ENCODE measurements around the gene GOLGA2. TPM values are rescaled to one million over a fixed set of nuclear protein-coding genes. Genes with fewer than 3 reads are reported as not detected.

The GOLGA2 gene
- total RNA-seq, 2 experiments from 2014 or later: 44.3 to 48.3 TPM

DNA sequence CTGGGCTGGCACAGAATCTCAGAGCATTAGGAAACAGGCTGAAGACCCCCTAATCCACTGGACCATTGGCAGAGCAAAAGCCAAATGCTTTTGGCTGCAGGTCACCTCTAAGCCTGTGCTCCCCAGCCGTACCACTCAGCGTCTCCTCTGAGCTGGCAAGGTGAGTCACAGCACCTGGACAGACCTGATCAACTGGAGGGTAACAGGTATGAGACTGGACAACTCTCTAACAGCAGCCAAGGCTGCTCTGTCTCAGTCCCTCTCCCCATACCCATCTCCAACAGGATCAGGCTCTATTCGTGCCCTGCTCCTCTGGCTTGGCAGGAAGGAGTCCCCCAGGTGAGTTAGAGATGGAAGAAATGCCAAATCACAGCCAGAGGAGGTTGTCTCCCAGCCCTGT, 4.7 kb downstream of the GOLGA2 start:
- ATAC-seq (ENCODE audit: poor library complexity) (no peak), DNase-seq (no peak)
- Histone ChIP-seq H3K4me3 (ENCODE audit: low read length) (no peak overlapping the region), H3K27me3 (ENCODE audit: control insufficient read depth in 1 of 2, insufficient read depth in 2 of 2, low read length in 2 of 2) (no peaks in the 10 kb centered on the region), H3K36me3 (ENCODE audit: insufficient read depth, low read length) (peaks cover 34% of the 10 kb centered on the region), H3K27ac (ENCODE audit: low read depth in 1 of 2, low read length in 2 of 2) (no peak overlapping the region), H3K9me3 (ENCODE audit: control insufficient read depth in 1 of 2, insufficient read depth in 1 of 2, low read length in 2 of 2) (no peaks in the 10 kb centered on the region), H3K4me1 (ENCODE audit: insufficient read depth, low read length) (peaks cover 17% of the 10 kb centered on the region)
- Mint-ChIP-seq H3K4me1 (ENCODE audit: low read depth) (peaks cover 20% of the 10 kb centered on the region), H3K4me3 (no peak overlapping the region), H3K27me3 (no peaks in the 10 kb centered on the region), H3K27ac (no peak overlapping the region), H3K9me3 (no peaks in the 10 kb centered on the region), H3K36me3 (ENCODE audit: low read depth) (peaks cover 55% of the 10 kb centered on the region)
- POLR2A ChIA-PET: no interaction called here
- TF ChIP-seq, protein P1, sequence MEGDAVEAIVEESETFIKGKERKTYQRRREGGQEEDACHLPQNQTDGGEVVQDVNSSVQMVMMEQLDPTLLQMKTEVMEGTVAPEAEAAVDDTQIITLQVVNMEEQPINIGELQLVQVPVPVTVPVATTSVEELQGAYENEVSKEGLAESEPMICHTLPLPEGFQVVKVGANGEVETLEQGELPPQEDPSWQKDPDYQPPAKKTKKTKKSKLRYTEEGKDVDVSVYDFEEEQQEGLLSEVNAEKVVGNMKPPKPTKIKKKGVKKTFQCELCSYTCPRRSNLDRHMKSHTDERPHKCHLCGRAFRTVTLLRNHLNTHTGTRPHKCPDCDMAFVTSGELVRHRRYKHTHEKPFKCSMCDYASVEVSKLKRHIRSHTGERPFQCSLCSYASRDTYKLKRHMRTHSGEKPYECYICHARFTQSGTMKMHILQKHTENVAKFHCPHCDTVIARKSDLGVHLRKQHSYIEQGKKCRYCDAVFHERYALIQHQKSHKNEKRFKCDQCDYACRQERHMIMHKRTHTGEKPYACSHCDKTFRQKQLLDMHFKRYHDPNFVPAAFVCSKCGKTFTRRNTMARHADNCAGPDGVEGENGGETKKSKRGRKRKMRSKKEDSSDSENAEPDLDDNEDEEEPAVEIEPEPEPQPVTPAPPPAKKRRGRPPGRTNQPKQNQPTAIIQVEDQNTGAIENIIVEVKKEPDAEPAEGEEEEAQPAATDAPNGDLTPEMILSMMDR (IDR thresholded peaks at IDR 0.05): no peak
- CTCF ChIA-PET: no interaction called here
- intact Hi-C loops (cut with DNase I, micrococcal nuclease): no loop called here

DNA sequence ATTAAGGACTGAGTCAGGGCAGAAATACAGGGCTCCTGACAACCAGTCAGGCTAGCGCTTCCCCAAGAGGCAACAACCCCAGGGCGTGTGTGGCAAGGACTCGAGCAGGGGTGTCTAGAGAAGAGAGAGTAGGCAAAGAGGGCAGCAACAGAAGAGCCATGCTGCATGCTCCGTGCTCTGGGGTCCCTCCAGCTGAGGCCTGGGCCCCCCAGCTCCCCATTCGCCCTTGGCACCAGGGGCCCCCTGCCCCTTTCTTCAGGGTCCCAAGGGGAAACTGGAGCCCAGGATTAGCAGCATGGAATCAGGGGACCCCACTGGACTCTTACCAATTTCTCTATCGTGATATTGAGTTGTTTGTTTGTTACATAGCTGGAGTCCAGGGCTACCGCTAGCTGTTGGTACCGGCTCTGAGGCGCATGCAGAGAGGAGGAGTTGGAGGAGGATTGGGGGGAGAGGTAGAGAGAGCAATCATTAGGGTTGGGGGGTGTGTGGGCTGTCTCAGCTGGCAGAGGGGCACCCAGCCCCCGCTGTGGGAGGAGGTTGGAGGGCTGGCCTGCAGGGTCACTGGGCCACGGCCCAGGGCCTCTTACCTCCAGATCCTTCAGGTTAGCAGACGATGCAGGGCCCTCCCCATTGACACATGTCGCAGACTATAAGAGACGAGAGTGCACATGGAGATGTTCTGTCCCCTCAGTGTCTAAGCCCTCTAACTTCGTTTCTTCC, 8.8 kb downstream of the GOLGA2 start:
- peaks cover 36% of the 10 kb centered on the region for H3K36me3 ChIP-seq (ENCODE audit: insufficient read depth, low read length)
- ChIA-PET POLR2A (no interaction called here), CTCF (no interaction called here)
- no peak overlapping the region for H3K4me3 ChIP-seq (ENCODE audit: low read length)
- no peaks in the 10 kb centered on the region for H3K4me1 ChIP-seq (ENCODE audit: insufficient read depth, low read length)
- no peaks in the 10 kb centered on the region for H3K9me3 Mint-ChIP-seq
- H3K36me3 Mint-ChIP-seq (ENCODE audit: low read depth): peaks cover 54% of the 10 kb centered on the region
- H3K27ac ChIP-seq (ENCODE audit: low read depth in 1 of 2, low read length in 2 of 2): no peak overlapping the region
- H3K9me3 ChIP-seq (ENCODE audit: control insufficient read depth in 1 of 2, insufficient read depth in 1 of 2, low read length in 2 of 2): no peaks in the 10 kb centered on the region
- intact Hi-C loops (cut with DNase I, micrococcal nuclease): no loop called here
- H3K27me3 ChIP-seq (ENCODE audit: control insufficient read depth in 1 of 2, insufficient read depth in 2 of 2, low read length in 2 of 2): no peaks in the 10 kb centered on the region
- TF ChIP-seq, protein P1 (IDR thresholded peaks at IDR 0.05): no peak
- no peaks in the 10 kb centered on the region for H3K27me3 Mint-ChIP-seq
- ATAC-seq (ENCODE audit: poor library complexity): no peak
- DNase-seq: no peak
- no peaks in the 10 kb centered on the region for H3K4me1 Mint-ChIP-seq (ENCODE audit: low read depth)
- H3K4me3 Mint-ChIP-seq: no peak overlapping the region
- H3K27ac Mint-ChIP-seq: no peak overlapping the region

DNA sequence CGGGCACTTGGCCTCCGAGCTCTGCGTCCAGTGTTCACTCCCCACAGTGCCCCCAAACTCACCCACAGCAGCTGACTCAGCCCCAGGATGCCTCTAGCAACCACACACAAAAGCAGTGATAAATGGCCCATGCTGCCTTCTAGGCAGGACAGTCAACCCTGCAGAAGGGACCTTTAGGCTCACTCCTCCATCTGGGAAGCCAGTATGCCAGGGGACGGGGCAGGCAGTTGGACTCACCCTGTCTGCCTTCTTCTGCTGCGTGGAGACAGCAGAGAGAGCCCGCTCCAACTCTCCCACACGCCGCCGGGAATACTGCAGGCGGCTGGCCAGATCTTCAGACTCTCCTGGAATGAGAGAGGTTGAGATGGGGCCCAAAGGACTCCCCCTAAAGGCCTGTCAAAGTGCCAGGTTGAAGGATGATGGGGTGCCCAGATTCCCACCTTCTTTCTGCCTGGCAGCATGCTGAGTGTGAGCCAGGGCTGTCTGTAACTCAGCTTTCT, 10.4 kb downstream of the GOLGA2 start:
- POLR2A ChIA-PET: no interaction called here
- H3K27me3 ChIP-seq (ENCODE audit: control insufficient read depth in 1 of 2, insufficient read depth in 2 of 2, low read length in 2 of 2): no peaks in the 10 kb centered on the region
- no peaks in the 10 kb centered on the region for H3K4me1 ChIP-seq (ENCODE audit: insufficient read depth, low read length)
- no peak overlapping the region for H3K27ac Mint-ChIP-seq
- no peak for DNase-seq
- CTCF ChIA-PET: no interaction called here
- intact Hi-C loops (cut with DNase I, micrococcal nuclease): no loop called here
- peaks cover 43% of the 10 kb centered on the region for H3K36me3 ChIP-seq (ENCODE audit: insufficient read depth, low read length)
- H3K9me3 Mint-ChIP-seq: no peaks in the 10 kb centered on the region
- TF ChIP-seq, protein P1 (IDR thresholded peaks at IDR 0.05): no peak
- no peaks in the 10 kb centered on the region for H3K4me1 Mint-ChIP-seq (ENCODE audit: low read depth)
- ATAC-seq (ENCODE audit: poor library complexity): no peak
- no peak overlapping the region for H3K4me3 ChIP-seq (ENCODE audit: low read length)
- H3K36me3 Mint-ChIP-seq (ENCODE audit: low read depth): peaks cover 55% of the 10 kb centered on the region
- H3K9me3 ChIP-seq (ENCODE audit: control insufficient read depth in 1 of 2, insufficient read depth in 1 of 2, low read length in 2 of 2): no peaks in the 10 kb centered on the region
- H3K27ac ChIP-seq (ENCODE audit: low read depth in 1 of 2, low read length in 2 of 2): no peak overlapping the region
- H3K4me3 Mint-ChIP-seq: no peak overlapping the region
- no peaks in the 10 kb centered on the region for H3K27me3 Mint-ChIP-seq

Data from CD4-positive, alpha-beta T cell (primary cell).